Spleen (tissue), 11 donors: ENCODE data around the gene WRAP73. TPM values are rescaled to one million over a fixed set of nuclear protein-coding genes. Genes with fewer than 3 reads are reported as not detected.
"Not testable (repeated sequence)": the region's sequence is repeated elsewhere in the genome, so short reads cannot be mapped to it uniquely, and the experiment has no call there.

ENCODE experiments used
- DNase-seq: peaks from one replicate; pipeline ENCODE4 v3.0.0-alpha.2; 2020
- H3K27ac ChIP-seq, 8 donors: fragments of 200-600 bp; sonication (generic) in 7 of 8; 1 replicate in 4 of 8; 2 replicates in 4 of 8; pipeline versions ENCODE4 v1.5.0 to v1.8.0; 2016 to 2021; ENCODE audit warnings: inconsistent platforms in 4 of 8, mild to moderate bottlenecking in 4 of 8, moderate library complexity in 1 of 8
- H3K27me3 ChIP-seq, 7 donors: fragments of 200-600 bp; sonication (generic) in 6 of 7; replicated peaks in 1 of 7; 1 replicate in 4 of 7; 2 replicates in 3 of 7; pipeline versions ENCODE4 v1.5.0 to v1.8.0; 2016 to 2021; ENCODE audit warnings: inconsistent platforms in 3 of 7, mild to moderate bottlenecking in 1 of 7
- H3K36me3 ChIP-seq, 6 donors: fragments of 200-600 bp; sonication (generic) in 5 of 6; 1 replicate in 4 of 6; 2 replicates in 2 of 6; pipeline versions ENCODE4 v1.5.0 to v1.8.0; 2016 to 2021; ENCODE audit warnings: inconsistent platforms in 2 of 6
- H3K4me1 ChIP-seq, 6 donors: fragments of 200-600 bp; sonication (generic) in 5 of 6; 1 replicate in 3 of 6; 2 replicates in 3 of 6; pipeline versions ENCODE4 v1.5.0 to v1.8.0; 2016 to 2021; ENCODE audit warnings: inconsistent platforms in 3 of 6
- H3K4me3 ChIP-seq, 8 donors: fragments of 200-600 bp; sonication (generic) in 7 of 8; 1 replicate in 4 of 8; 2 replicates in 4 of 8; pipeline versions ENCODE4 v1.5.0 to v1.8.0; 2016 to 2021; ENCODE audit warnings: inconsistent platforms in 4 of 8, mild to moderate bottlenecking in 4 of 8, moderate library complexity in 2 of 8
- H3K9me3 ChIP-seq, 8 donors: fragments of 200-600 bp; sonication (generic) in 7 of 8; 1 replicate in 4 of 8; 2 replicates in 4 of 8; pipeline versions ENCODE4 v1.5.0 to v1.8.0; 2016 to 2021; ENCODE audit warnings: inconsistent platforms in 4 of 8
- POLR2A ChIP-seq, 3 donors: fragments of 450-650 bp; IDR thresholded peaks; one replicate each; pipeline ENCODE4 v1.5.1; 2017; ENCODE audit warnings: antibody characterized with exemption in 3 of 3, mild to moderate bottlenecking in 1 of 3
- POLR2AphosphoS5 ChIP-seq, 3 donors: sonication (generic); formaldehyde crosslinking; IDR thresholded peaks; one replicate each; pipeline ENCODE4 v1.5.1; 2017; ENCODE audit warnings: antibody characterized with exemption in 3 of 3
- WGBS, 5 donors: extraction: QIAGEN DNeasy Blood & Tissue Kit in 3 of 5; methylation state at CpG; one replicate each; pipeline versions ENCODE4 v1.1.5 to v1.1.7; 2013 to 2018; 5-methylcytosine and 5-hydroxymethylcytosine counted together
- intact Hi-C: fragments of 100-400 bp; cut with DNase I; formaldehyde crosslinking; loops from one replicate; pipeline ENCODE4 v1.15.0; 2023; ENCODE audit warnings: low total_unique reads
- polyA plus RNA-seq, 3 donors: library from polyadenylated mRNA; stranded (reverse); fragments of 200-250 nt; gene quantifications; one replicate each; pipeline ENCODE4 v1.2.1, GENCODE V29; 2013
- total RNA-seq, 7 donors: library from RNA; depleted of rRNA in 3 of 7; stranded (reverse); fragments of >200 nt in 3 of 7; fragmentation: NEBNext Ultra II Directional in 4 of 7; extraction: Animal tissue kit (Norgen Biotek cat#: 25700) in 4 of 7; gene quantifications; one replicate each; pipeline versions ENCODE4 v1.1.0 to v1.2.1, GENCODE V29; 2016 to 2021
- TF ChIP-seq, protein P1 (sequence below), 11 experiments: fragments of 200-600 bp in 7 of 11; fragments of 450-650 bp in 4 of 11; sonication (generic) in 4 of 11; IDR thresholded peaks in 8 of 11; conservative IDR thresholded peaks in 3 of 11; 1 replicate in 7 of 11; 2 replicates in 4 of 11; pipeline versions ENCODE4 v1.4.0 to v1.8.0; 2016 to 2021; ENCODE audit warnings: antibody characterized with exemption in 11 of 11, inconsistent platforms in 4 of 11, mild to moderate bottlenecking in 1 of 11
- donor health status: healthy with polysubstance abuse.
- donor health status: DM: no; HTN: no; CAD: no; lungs with moderate emphysema.
- donor health status: DM: no; HTN: no; CAD: no.
- donor health status: Bipolar disorder and iron deficiency.
- donor health status: healthy.
- donor health status: DM: no; HTN: no; CAD: no.
- donor health status: DM: yes; HTN: yes; CAD: no.

Gene WRAP73
- total and polyA plus RNA-seq, 10 donors = 20.1 to 28.3 (median 25.3) TPM

DNA sequence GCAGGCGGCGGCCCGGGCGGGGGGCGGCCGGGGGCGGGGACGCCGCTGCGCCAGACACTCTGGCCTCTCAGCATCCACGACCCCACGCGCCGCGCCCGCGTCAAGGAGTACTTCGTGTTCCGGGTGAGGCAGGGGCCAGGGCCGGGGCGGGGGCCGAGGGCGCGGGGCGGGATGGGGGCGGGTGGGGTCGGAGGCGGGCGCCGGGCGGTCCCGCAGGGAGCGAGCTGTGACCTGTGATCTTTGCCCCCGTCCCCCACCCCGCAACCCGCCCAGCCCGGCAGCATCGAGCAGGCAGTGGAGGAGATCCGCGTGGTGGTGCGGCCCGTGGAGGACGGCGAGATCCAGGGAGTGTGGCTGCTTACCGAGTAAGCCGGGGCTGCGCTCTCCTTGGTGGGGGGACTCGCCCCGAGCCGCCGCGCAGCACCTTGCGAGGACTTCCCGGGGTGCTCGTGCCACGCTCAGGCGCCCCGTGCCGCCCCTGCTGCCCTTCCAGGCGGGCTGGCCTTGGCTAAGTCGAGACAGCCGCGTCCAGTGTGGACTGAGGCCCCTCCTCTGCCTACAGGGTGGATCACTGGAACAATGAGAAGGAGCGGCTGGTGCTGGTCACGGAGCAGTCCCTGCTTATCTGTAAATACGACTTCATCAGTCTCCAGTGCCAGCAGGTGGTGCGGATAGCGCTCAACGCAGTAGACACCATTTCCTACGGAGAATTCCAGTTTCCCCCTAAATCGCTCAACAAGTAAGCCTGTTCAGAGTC lies 24.6 kb downstream of the WRAP73 start:
- intact Hi-C loops = no loop called here

DNA sequence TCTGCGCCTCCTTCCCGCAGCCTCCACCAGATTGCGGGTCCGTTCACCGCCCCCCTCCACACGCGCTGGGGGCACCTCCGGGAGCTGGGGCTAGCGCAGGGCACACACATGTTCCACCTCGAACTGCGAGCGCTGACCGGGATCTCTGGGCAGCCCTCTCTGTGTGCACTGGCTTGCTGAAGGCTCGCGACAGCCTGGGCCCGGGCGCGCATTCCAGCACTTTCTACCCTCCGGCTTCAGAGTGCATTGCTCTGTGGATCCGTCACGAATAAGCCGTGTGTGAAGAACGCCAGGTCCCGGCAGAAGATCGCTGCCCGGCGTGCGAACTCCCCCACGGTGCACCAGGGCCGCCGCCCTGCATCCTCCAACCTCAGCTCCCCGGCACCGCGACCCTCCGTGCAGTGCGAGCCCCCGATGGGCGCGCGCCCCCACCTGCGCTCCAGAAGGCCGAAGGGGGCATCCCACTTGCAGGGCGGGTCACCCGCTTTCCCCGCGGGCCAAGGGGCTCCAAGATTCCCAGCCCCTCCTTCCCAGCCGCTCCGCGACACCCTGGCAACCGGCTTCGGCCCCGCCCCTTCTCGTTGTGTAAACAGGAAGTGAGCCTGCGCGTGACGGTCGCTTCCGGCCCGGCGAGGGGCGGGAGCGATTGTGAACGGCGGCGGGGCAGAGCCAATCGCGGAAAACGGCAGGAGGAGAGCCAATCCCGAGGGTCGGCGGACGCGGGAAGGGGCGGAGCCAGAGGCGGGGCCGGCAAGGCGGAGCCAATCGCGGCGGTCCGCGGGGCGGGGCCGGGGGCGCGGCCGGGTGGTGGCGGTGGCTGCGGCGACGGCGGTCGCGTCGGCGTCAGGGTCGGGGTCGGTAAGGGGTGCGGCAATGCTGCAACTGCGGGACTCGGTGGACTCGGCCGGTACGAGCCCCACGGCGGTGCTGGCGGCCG lies 25.4 kb downstream of the WRAP73 start, which contains the start of gene TPRG1L:
Gene TPRG1L (plus strand): TSS at position 816 of the 937 bp plus-strand sequence. CDS start 58 bp downstream, at position 874.
- no peaks in the 10 kb centered on the region for H3K27me3 ChIP-seq
- intact Hi-C loops = no loop called here
- TF ChIP-seq POLR2AphosphoS5 (IDR thresholded peaks at IDR 0.05) (peak; percentile 88 to 93 (median 92)), POLR2A (IDR thresholded peaks at IDR 0.05) (no peak)
- TF ChIP-seq, protein P1, sequence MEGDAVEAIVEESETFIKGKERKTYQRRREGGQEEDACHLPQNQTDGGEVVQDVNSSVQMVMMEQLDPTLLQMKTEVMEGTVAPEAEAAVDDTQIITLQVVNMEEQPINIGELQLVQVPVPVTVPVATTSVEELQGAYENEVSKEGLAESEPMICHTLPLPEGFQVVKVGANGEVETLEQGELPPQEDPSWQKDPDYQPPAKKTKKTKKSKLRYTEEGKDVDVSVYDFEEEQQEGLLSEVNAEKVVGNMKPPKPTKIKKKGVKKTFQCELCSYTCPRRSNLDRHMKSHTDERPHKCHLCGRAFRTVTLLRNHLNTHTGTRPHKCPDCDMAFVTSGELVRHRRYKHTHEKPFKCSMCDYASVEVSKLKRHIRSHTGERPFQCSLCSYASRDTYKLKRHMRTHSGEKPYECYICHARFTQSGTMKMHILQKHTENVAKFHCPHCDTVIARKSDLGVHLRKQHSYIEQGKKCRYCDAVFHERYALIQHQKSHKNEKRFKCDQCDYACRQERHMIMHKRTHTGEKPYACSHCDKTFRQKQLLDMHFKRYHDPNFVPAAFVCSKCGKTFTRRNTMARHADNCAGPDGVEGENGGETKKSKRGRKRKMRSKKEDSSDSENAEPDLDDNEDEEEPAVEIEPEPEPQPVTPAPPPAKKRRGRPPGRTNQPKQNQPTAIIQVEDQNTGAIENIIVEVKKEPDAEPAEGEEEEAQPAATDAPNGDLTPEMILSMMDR (IDR thresholded peaks at IDR 0.05 in 8 of 11, conservative IDR thresholded peaks at IDR 0.05 in 3 of 11) = peak in 2 of 11 experiments; percentile 27 to 29
- peak within 1 kb of the TSS; percentile 67 to 96 (median 92) for H3K27ac ChIP-seq
- peaks cover 21 to 64% (median 43%) of the 10 kb centered on the region in 6 donors for H3K4me1 ChIP-seq
- H3K4me3 ChIP-seq = peak within 1 kb of the TSS; percentile 96 to 100 (median 99)
- H3K9me3 ChIP-seq = no peaks in the 10 kb centered on the region
- H3K36me3 ChIP-seq = peaks cover 5 to 41% (median 27%) of the 10 kb centered on the region in 6 donors
- WGBS, 5 donors = 1 to 2% (median 1%) methylated on average over 35 to 108 of the region's 108 CpGs
- peak; percentile 99 for DNase-seq

More for the DNA sequence above, 24.6 kb downstream of the WRAP73 start:
- no peaks in the 10 kb centered on the region for H3K27me3 ChIP-seq
- 5 to 23% (median 8%) methylated on average over 12 to 71 of the region's 71 CpGs for WGBS, 5 donors
- TF ChIP-seq POLR2AphosphoS5 (IDR thresholded peaks at IDR 0.05) = peak in 2 of 3 donors; percentile 9 to 35
- TF ChIP-seq, protein P1 (IDR thresholded peaks at IDR 0.05 in 8 of 11, conservative IDR thresholded peaks at IDR 0.05 in 3 of 11) = no peak
- peak overlapping the region; percentile 66 to 96 (median 92) for H3K27ac ChIP-seq
- no peaks in the 10 kb centered on the region for H3K9me3 ChIP-seq
- H3K36me3 ChIP-seq = peaks cover 5 to 49% (median 34%) of the 10 kb centered on the region in 6 donors
- peak; percentile 91 for DNase-seq
- H3K4me3 ChIP-seq = peak overlapping the region; percentile 96 to 100 (median 99)
- H3K4me1 ChIP-seq = peaks cover 21 to 60% (median 45%) of the 10 kb centered on the region in 6 donors

DNA sequence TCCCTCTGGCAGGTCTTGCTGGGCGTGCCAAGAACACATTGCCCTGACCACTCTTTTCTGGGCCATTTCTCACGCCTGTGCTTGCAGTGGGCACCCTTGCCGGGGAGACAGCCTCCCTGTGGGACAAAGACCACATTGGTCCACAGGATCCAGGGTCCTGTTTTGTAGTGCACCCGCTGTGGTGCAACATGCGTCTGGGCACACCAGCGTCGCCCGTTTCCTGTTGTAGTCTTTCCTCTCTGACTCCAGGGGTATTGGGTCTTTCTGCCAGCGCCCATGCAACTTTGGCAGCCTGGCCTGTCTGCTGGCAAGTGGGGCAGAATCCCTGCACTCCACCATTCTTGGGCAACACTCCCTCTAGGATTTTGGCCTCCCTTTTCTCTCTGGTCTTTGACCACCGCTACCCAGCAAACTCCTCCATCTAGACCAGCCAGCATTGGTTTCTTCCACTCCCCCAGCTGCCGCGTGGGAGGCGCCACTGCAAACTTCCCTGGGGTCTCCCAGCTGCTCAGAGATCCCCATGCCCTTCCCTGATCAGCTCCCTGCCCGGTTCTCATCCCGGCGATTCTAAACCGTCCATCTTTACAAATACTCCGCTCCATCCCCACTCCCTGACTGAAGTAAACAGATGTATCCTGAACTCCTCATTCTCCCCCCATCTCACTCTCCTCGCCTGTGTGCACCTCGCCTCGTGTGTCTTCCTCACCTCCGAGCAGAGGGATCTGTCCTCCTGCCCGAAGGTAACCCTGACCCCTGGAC lies 26.3 kb downstream of the WRAP73 start:
- intact Hi-C loops = no loop called here
- peaks cover 5 to 32% (median 19%) of the 10 kb centered on the region in 6 donors for H3K36me3 ChIP-seq
- peaks cover 27 to 73% (median 50%) of the 10 kb centered on the region in 6 donors for H3K4me1 ChIP-seq
- H3K4me3 ChIP-seq = peak overlapping the region; percentile 96 to 100 (median 99)
- no peaks in the 10 kb centered on the region for H3K27me3 ChIP-seq
- peak; percentile 76 for DNase-seq
- H3K9me3 ChIP-seq = no peaks in the 10 kb centered on the region
- WGBS, 5 donors = 27 to 39% (median 30%) methylated on average over 23 of the region's 23 CpGs
- H3K27ac ChIP-seq = peak overlapping the region in 7 of 8 donors; percentile 67 to 96 (median 93)
- TF ChIP-seq POLR2A (IDR thresholded peaks at IDR 0.05) = no peak
- TF ChIP-seq, protein P1 (IDR thresholded peaks at IDR 0.05 in 8 of 11, conservative IDR thresholded peaks at IDR 0.05 in 3 of 11) = no peak
- no peak for TF ChIP-seq POLR2AphosphoS5 (IDR thresholded peaks at IDR 0.05)

DNA sequence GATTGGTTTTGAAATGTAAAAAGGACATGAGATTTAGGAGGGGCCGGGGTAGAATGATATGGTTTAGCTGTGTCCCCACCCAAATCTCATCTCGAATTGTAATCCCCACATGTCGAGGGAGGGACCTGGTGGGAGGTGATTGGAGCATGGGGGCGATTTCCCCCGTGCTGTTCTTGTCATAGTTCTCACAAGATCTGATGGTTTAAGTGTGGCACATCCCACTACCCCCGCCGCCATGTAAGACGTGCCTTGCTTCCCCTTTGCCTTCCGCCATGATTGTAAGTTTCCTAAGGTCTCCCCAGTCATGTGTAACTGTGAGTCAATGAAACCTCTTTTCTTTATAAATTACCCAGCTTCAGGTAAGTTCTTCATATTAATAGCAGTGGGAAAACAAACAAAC lies 27.8 kb downstream of the WRAP73 start:
- H3K27ac ChIP-seq, intact Hi-C loops, H3K4me3 ChIP-seq, H3K9me3 ChIP-seq, H3K27me3 ChIP-seq, DNase-seq: not testable (repeated sequence)
- 76 to 87% (median 85%) methylated on average over 9 of the region's 9 CpGs for WGBS, 5 donors
- peaks cover 27 to 79% (median 52%) of the 10 kb centered on the region in 6 donors for H3K4me1 ChIP-seq
- H3K36me3 ChIP-seq = peaks cover 0 to 17% (median 3%) of the 10 kb centered on the region in 6 donors
